Peyer's patch (tissue), 4 donors: ENCODE measurements around the gene ARHGEF16.

Experiments used
- POLR2A ChIP-seq, 2 donors: fragments of 450-650 bp; IDR thresholded peaks; one replicate each; pipeline ENCODE4 v1.5.1; 2017; ENCODE audit warnings: antibody characterized with exemption in 2 of 2, mild to moderate bottlenecking in 2 of 2, moderate library complexity in 2 of 2
- TF ChIP-seq, protein P1 (sequence below), 6 experiments: fragments of 450-650 bp in 4 of 6; fragments of 200-600 bp in 2 of 6; sonication (generic) in 1 of 6; IDR thresholded peaks; one replicate each; pipeline ENCODE4 v1.5.1; 2017 to 2019; ENCODE audit warnings: antibody characterized with exemption in 6 of 6, mild to moderate bottlenecking in 3 of 6, moderate library complexity in 1 of 6

DNA sequence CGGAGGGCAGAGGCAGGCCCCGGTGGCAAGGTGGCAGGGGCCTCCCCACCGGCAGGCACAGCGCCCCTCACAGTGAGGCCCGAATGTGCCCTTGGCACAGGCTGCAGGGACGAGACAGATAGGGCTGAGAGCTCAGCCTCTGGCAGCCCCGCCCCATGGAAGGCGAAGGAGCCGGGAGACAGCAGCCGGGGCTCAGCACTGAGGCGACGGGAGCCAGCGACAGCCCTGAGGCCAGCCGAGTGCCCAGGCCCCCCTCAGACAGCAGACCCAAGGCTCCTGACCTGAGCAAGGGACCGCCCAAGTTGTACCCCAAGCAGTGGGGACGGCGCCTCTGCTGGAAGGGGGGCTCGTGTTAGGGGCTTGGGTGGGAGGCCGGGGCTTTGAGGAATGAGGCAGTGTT, 43.1 kb downstream of the ARHGEF16 start:
- TF ChIP-seq, protein P1, sequence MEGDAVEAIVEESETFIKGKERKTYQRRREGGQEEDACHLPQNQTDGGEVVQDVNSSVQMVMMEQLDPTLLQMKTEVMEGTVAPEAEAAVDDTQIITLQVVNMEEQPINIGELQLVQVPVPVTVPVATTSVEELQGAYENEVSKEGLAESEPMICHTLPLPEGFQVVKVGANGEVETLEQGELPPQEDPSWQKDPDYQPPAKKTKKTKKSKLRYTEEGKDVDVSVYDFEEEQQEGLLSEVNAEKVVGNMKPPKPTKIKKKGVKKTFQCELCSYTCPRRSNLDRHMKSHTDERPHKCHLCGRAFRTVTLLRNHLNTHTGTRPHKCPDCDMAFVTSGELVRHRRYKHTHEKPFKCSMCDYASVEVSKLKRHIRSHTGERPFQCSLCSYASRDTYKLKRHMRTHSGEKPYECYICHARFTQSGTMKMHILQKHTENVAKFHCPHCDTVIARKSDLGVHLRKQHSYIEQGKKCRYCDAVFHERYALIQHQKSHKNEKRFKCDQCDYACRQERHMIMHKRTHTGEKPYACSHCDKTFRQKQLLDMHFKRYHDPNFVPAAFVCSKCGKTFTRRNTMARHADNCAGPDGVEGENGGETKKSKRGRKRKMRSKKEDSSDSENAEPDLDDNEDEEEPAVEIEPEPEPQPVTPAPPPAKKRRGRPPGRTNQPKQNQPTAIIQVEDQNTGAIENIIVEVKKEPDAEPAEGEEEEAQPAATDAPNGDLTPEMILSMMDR (IDR thresholded peaks at IDR 0.05) = no peak
- no peak for TF ChIP-seq POLR2A (IDR thresholded peaks at IDR 0.05)
